Omental fat pad (tissue), 4 donors: ENCODE data around the gene HTRA1. TPM values are rescaled to one million over a fixed set of nuclear protein-coding genes. Genes with fewer than 3 reads are reported as not detected.

Experiments used
- ATAC-seq: fragments of 150-250 bp; one replicate; pipeline ENCODE4 v1.9.1; 2016; ENCODE audit warnings: mild to moderate bottlenecking, moderate library complexity; ENCODE audit not compliant: low FRiP score
- DNase-seq: peaks from one replicate; pipeline ENCODE4 v3.0.0-alpha.2; 2019; ENCODE audit warnings: low spot score
- CTCF ChIP-seq, 3 donors: fragments of 450-650 bp; IDR thresholded peaks; one replicate each; pipeline ENCODE4 v1.5.1; 2016 to 2017; ENCODE audit warnings: antibody characterized with exemption in 3 of 3, mild to moderate bottlenecking in 3 of 3, moderate library complexity in 2 of 3
- total RNA-seq, 4 donors: library from RNA; depleted of rRNA; stranded (reverse); fragments of >200 nt; gene quantifications; one replicate each; pipeline ENCODE4 v1.1.0, GENCODE V29; 2016

Gene HTRA1
- total RNA-seq, 4 donors from 2014 or later = 92.8 to 402 (median 260) TPM

DNA sequence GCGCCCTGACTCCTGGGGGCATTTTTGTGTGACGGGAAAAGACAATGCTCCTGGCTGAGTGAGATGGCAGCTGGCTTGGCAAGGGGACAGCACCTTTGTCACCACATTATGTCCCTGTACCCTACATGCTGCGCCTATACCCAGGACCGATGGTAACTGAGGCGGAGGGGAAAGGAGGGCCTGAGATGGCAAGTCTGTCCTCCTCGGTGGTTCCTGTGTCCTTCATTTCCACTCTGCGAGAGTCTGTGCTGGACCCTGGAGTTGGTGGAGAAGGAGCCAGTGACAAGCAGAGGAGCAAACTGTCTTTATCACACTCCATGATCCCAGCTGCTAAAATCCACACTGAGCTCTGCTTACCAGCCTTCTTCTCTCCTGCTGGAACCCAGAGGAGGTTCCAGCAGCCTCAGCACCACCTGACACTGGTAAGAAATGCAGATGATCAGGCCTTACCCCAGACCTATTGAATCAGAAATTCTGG lies 6.7 kb upstream of the HTRA1 start, which contains the start of gene ARMS2:
Gene ARMS2, plus strand, starts transcription at position 51 of the 478 bp plus-strand sequence. Its CDS starts 75 bp downstream, at position 126.
- no peak for TF ChIP-seq CTCF (IDR thresholded peaks at IDR 0.05)
- DNase-seq (no peak), ATAC-seq (no peak)

GRCh38 chr10:122455376-122456079 lies 5.8 kb upstream of the HTRA1 start:
- no peak for TF ChIP-seq CTCF (IDR thresholded peaks at IDR 0.05)
- ATAC-seq = no peak
- no peak for DNase-seq

- DNase-seq = no peak
- no peak for TF ChIP-seq CTCF (IDR thresholded peaks at IDR 0.05)
- no peak for ATAC-seq
Measured at GRCh38 chr10:122457934-122458333, 3.4 kb upstream of the HTRA1 start.

DNA sequence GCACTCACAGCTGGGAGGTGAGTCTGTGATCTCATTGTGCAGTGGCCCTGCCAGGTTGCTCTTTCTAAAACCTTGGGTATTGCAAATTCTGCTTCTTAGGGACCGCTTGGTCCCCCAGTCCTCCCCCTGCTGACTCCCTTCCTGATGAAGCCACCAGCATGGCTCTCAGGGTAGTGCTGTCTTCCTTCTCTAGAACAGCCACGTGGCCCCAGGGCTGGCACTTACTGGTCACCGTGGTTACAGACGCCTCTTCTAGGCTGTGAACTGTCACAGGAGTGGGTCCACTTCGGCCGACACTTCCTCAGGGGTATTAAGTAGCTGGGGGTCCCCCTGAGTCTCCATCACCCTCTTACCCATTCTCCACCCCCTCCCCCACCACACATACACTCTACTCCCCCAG lies 2.7 kb upstream of the HTRA1 start:
- DNase-seq (no peak), ATAC-seq (no peak)
- no peak for TF ChIP-seq CTCF (IDR thresholded peaks at IDR 0.05)

DNA sequence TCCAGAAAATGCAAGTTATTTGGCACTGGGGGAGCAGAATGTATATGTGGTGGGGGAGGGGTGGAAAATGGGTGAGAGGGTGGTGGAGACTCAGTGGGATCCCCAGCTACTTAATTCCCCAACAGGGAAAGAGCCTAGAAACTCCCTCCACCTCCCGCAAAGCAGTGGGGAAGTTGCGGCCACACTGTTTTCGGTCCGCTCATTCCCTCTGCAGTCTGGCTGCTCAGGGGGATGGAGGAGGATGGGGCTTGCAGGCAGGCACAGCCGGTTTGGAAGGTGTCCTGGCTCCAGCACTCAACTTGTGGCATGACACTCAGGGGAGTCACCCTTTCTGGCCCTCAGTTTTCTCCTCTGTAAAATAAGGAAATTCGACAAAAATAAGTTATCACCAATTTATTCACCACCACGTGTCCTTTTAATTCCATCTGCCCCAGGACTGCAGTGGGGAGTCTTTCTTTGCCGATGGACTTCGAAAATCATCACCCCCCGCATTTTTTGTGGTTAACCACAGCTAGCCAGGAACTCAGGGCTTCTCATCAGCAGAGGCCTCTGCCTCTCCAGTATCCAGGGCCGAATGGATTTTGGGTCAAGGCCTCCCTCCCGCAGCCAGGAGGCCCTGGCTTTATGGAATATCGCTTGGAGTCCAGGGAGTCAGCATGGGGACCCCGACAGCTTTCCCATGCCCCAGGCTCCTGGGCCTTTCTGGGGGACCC lies 1.6 kb upstream of the HTRA1 start:
- DNase-seq (no peak), ATAC-seq (no peak)
- no peak for TF ChIP-seq CTCF (IDR thresholded peaks at IDR 0.05)

DNA sequence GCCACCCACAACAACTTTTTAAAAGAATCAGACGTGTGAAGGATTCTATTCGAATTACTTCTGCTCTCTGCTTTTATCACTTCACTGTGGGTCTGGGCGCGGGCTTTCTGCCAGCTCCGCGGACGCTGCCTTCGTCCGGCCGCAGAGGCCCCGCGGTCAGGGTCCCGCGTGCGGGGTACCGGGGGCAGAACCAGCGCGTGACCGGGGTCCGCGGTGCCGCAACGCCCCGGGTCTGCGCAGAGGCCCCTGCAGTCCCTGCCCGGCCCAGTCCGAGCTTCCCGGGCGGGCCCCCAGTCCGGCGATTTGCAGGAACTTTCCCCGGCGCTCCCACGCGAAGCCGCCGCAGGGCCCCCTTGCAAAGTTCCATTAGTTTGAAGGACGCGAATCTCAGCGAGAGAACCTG lies 461 bp upstream of the HTRA1 start:
- TF ChIP-seq CTCF (IDR thresholded peaks at IDR 0.05) = no peak
- DNase-seq (no peak), ATAC-seq (peak; percentile 2)
